ENCODE data around the gene RWDD1.
A peak's percentile ranks its signal among the peaks of the same experiment; 100 is the strongest.
"Not testable (repeated sequence)": the region's sequence is repeated elsewhere in the genome, so short reads cannot be mapped to it uniquely, and the experiment has no call there.

The RWDD1 gene

DNA sequence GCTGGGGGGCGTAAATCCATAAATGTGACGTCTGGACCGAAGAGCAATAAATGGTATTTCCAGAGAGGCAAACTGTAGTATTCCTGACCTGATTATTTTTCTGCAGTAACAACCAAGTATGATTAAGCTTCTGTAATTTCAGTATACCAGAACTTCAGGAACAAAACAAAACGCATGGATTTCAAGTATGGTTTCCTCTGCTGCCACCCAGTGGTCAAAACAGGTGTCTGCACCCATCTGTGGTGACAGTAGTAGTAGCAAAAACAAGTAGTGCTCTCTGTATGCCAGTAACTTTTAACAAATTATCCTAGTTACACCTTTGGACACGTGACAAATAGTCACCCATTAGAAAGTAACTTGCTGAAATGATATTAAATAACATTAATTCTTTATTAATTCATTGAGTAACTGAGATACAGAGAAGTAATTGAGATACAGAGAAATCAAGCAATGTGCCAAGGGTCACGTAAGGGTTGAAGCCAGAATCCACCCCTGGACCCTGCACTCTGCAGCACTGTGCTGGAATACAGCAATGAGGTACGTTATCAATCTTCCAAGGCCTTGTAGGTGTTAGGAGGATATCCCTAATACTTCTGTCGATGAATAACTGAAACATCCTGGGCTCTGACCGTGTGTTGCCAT, 9.8 kb upstream of the RWDD1 start:
- peak; percentile 72 for DNase-seq

- DNase-seq, result no peak
Measured at GRCh38 chr6:116562019-116562403, 9.3 kb upstream of the RWDD1 start.

DNA sequence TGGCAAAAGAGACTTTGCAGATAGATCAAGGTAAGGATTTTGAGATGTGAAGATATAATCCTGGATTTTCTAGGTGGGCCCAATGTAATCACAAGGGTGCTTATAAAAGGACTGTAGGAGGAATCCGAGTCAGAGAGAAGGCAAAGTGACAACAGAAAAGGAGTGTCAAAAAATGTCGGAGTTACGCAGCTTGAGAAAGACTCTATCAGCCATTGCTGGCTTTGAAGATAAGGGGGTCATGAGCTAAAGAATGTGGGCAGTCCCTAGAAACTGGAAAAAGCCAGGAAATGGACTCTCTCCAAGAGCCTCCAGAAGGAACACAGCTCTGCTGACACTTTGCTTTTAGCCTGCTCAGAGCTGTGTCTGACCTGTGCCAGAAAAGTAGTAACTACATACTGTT, 8.7 kb upstream of the RWDD1 start:
- DNase-seq, result no peak

- no peak for DNase-seq
Measured at GRCh38 chr6:116563830-116564229, 7.5 kb upstream of the RWDD1 start.

DNA sequence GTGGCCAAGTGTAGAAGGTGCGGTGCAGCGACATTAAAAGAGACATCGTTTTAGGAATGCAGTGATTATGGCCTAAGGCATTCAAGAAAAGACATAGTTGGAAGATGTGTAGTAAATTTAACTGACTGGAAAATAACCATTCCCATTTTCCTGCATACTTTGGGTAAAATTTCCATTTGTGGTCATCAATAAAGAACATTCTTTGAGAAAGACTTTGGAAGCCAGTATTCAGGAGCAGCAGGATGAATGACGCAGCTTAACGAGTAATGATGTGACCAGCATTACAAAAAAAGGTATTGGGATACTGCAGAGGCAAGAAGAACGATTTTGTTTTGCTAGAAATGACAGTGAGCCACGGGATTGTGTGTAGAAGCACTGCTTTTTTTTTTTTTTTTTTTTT, 7.0 kb upstream of the RWDD1 start:
- DNase-seq, result no peak

- peak; percentile 51 for DNase-seq
Measured at GRCh38 chr6:116564921-116565872, 6.1 kb upstream of the RWDD1 start.

DNA sequence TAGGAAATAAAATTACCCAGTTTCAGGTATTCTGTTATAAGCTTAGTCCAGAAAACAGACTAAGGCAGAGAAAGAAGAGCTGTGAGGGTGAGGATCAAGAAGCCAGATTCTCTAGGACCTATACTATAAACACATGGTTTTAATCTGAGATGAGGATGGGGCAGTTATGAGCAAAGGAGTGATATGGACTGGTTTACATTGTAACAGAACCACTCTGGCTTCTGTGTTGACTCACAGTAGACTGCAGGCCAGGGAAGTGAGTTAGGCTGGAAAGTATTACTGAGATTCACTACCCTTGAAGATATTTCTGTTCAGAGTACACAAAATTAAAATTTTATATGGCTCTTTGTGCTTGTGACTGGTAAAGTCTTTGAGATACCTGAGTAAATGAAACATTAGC, 3.2 kb upstream of the RWDD1 start:
- DNase-seq, result no peak

DNA sequence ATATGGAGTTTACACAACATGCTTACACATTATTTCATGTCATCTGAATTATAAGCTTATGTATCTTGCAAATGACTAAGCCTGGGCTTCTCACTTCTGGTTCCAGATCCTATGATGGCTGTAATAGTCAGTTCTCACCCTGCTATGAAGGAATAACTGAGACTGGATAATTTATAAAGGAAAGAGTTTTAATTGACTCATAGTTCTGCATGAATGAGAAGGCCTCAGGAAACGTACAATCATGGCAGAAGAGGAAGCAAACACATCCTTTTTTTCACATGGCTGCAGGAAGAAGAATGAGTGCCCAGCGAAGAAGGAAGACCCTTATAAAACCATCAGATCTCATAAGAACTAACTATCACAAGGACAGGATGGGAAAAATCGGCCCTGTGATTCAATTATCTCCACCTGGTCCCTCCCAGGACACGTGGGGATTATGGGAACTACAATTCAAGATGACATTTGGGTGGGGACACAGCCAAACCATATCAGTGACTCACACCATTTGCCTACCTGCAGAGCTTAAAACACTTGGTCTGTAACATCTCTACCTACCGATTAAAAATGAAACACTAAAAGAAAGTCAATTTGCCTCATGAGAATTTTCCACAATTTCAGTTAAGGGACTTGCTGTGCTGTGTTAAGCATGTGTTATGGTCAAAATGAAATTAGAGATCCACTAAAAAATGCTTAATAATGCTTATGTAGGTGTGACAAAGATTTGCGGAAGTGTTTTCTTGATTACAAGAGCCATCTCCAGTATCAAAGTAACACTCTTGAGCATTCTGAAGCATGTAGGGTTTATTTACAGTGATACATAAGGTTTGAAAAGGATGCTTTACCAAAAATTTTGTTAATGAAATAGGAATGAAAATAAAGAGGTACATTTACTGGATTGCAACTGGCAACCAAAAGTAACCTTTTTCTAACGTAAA, 2.2 kb upstream of the RWDD1 start:
- no peak for DNase-seq

- DNase-seq, result no peak
Measured at GRCh38 chr6:116571683-116572000, 338 bp downstream of the RWDD1 start.

- DNase-seq, result no peak
Measured at GRCh38 chr6:116572162-116572561, 858 bp downstream of the RWDD1 start.

DNA sequence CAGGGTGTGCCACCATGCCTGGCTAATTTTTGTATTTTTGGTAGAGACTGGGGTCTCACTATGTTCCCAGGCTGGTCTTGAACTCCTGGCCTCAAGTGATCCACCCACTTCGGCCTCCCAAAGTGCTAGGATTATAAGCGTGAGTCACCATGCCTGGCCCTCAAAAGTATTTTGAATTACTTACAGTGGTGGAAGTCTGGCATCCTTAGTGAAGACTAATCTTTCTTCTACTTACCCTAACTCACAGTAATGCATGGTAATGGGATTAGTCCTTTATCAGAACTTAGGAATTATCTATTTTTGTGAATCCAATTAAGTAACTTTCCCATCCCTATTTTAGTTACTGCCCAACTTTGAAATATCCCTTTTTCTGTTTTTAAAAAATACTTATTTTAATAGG, 3.9 kb downstream of the RWDD1 start:
- DNase-seq, result no peak

- no peak for DNase-seq
Measured at GRCh38 chr6:116577486-116577885, 6.2 kb downstream of the RWDD1 start.

DNA sequence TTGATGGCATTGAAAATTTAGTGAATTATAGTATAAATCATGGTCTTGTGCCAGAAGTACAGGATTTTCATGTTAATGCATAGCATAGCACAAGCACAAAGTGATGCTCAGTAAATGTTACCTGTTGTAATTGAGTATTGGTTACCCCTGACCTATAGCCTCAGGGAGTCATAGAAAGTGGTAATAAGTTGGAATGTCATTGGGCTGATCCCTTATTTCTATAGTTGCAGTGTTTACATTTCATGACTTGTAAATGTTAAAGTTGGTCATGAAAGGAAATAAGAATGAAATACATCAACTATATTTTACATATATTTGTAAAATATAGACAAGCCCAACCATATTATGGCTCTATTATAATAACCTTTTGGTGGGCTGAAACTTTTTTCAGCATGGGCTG, 7.0 kb downstream of the RWDD1 start:
- no peak for DNase-seq

GRCh38 chr6:116579143-116579542, 7.8 kb downstream of the RWDD1 start:
- DNase-seq, result no peak

DNA sequence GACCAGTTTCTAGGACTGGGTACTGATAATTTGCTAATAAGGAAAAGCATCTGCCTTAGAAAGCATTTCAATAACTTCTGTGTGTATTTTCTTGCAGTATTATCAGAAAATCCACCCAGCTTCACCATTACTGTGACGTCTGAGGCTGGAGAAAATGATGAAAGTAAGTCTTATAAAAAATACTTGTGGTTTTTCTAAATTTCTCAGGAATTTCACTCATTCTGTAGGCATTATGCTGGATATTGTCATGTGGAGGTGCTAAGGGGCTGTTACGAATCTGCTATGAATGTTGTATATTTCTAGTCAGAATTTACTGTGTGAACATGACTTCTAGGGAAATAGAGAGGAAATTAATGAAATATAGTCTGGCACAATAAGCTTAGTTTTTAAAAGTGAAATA, 8.9 kb downstream of the RWDD1 start:
- DNase-seq, result no peak

GRCh38 chr6:116586276-116586675, 15.0 kb downstream of the RWDD1 start:
- no peak for DNase-seq

DNA sequence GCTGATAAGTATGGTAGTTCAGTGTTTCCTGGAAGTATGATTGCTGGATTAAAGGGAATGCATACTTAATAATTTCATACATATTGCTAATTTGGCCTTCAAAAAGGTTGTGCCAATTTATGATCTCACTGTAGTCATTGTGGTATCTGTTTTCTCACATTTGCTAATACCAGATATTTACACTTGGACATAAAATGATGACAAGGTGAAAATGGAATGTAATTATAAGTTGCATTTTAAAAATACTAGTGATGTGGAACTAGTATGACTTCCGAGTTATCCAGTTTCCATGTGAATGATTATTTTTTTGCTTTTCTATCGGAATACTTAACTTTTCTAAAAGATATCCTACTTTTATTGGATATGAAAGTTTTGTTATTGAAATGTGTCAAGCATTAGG, 15.4 kb downstream of the RWDD1 start:
- no peak for DNase-seq

GRCh38 chr6:116595247-116595646, 23.9 kb downstream of the RWDD1 start:
- no peak for DNase-seq

GRCh38 chr6:116596815-116597214, 25.5 kb downstream of the RWDD1 start:
- DNase-seq, result no peak

- not testable (repeated sequence) for DNase-seq
Measured at GRCh38 chr6:116603916-116604315, 32.6 kb downstream of the RWDD1 start.

DNA sequence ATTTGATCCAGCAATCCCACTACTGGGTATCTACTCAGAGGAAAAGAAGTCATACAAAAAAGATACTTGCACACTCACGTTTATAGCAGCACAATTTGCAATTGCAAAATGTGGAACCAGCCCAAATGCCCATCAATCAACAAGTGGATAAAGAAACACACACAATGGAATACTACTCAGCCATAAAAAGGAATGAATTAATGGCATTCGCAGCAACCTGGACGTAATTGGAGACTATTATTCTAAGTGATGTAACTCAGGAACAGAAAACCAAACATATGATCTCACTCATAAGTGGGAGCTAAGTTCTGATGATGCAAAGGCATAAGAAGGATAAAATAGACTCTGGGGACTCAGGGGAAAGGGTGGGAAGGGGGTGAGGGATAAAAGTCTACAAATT, 33.6 kb downstream of the RWDD1 start:
- DNase-seq, result not testable (repeated sequence)

GRCh38 chr6:116605935-116606334, 34.6 kb downstream of the RWDD1 start:
- DNase-seq, result no peak

GRCh38 chr6:116611056-116611455, 39.8 kb downstream of the RWDD1 start:
- DNase-seq, result no peak

Measured in left hindlimb (tissue), 1 donor.